ENCODE data around the gene MAP2. TPM values are rescaled to one million over a fixed set of nuclear protein-coding genes. Genes with fewer than 3 reads are reported as not detected.

Gene MAP2
- total and polyA plus RNA-seq, 10 of the 15 experiments (the other 5 are each of a cell fraction or from before 2014, with no cell fraction given), result 0.01 TPM; not detected in 9

DNA sequence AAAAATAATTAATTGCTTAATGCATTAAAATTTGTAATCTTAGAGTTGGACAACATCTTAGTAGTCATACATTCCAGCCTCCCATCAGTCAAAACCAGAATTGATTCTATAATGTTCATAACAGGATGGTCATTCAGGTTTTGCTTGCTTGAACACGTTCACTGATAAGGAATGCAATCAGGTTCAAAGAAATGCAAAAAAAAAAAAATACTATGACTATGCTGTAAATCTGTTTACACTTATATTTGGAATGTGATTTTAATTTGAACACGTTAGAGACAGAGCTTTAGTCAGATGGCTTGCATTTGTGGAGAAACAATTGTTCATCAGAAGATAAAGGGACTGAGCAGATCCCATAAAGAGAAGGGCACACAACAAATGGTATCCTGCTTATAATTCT lies 216.5 kb downstream of the MAP2 start:
- no peak overlapping the region for H3K4me3 ChIP-seq
- no peak overlapping the region for H2AFZ ChIP-seq (ENCODE audit: control insufficient read depth, low read depth, low read length)
- FAIRE-seq (no peak), ATAC-seq (no peak), DNase-seq (ENCODE audit: low read depth, low spot score) (no peak)
- CTCF ChIA-PET, result interaction anchor here (0.6 kb wide), 1 partner anchor 8 kb away, joined by 3 read pairs; no protein-coding TSS in a partner anchor
- H3K27me3 ChIP-seq (replicated peaks in 1 of 2; ENCODE audit: control insufficient read depth in 2 of 2, insufficient read depth in 2 of 2, low read length in 1 of 2), result no peaks in the 10 kb centered on the region
- H3K4me2 ChIP-seq (ENCODE audit: control insufficient read depth, insufficient read depth), result no peak overlapping the region
- POLR2A ChIA-PET, result no interaction called here
- no peaks in the 10 kb centered on the region for H3K36me3 ChIP-seq (ENCODE audit: control insufficient read depth in 2 of 2, insufficient read depth in 2 of 2, low read length in 1 of 2)
- no peak for TF ChIP-seq IKZF1 (conservative IDR thresholded peaks at IDR 0.05)
- no peak for TF ChIP-seq SIX5 (IDR thresholded peaks at IDR 0.05; ENCODE audit: low read depth, low read length, severe bottlenecking)
- no peak for TF ChIP-seq ZNF687 (IDR thresholded peaks at IDR 0.05)
- no peak for TF ChIP-seq CBFB (IDR thresholded peaks at IDR 0.05; ENCODE audit: low read depth)
- TF ChIP-seq ZSCAN29 (IDR thresholded peaks at IDR 0.05), result no peak
- no peak for TF ChIP-seq BACH1 (IDR thresholded peaks at IDR 0.05; ENCODE audit: borderline replicate concordance)
- TF ChIP-seq IKZF2 (IDR thresholded peaks at IDR 0.05), result no peak
- TF ChIP-seq SMC3 (IDR thresholded peaks at IDR 0.05; ENCODE audit: borderline replicate concordance, low read length), result no peak
- no peak for TF ChIP-seq POLR2AphosphoS2 (IDR thresholded peaks at IDR 0.05; ENCODE audit: low read depth, low read length)
- TF ChIP-seq, protein P1, sequence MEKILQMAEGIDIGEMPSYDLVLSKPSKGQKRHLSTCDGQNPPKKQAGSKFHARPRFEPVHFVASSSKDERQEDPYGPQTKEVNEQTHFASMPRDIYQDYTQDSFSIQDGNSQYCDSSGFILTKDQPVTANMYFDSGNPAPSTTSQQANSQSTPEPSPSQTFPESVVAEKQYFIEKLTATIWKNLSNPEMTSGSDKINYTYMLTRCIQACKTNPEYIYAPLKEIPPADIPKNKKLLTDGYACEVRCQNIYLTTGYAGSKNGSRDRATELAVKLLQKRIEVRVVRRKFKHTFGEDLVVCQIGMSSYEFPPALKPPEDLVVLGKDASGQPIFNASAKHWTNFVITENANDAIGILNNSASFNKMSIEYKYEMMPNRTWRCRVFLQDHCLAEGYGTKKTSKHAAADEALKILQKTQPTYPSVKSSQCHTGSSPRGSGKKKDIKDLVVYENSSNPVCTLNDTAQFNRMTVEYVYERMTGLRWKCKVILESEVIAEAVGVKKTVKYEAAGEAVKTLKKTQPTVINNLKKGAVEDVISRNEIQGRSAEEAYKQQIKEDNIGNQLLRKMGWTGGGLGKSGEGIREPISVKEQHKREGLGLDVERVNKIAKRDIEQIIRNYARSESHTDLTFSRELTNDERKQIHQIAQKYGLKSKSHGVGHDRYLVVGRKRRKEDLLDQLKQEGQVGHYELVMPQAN (conservative IDR thresholded peaks at IDR 0.05), result no peak
- TF ChIP-seq POU2F2 (IDR thresholded peaks at IDR 0.05; ENCODE audit: borderline replicate concordance, low read depth, low read length), result no peak
- TF ChIP-seq BCL11A (IDR thresholded peaks at IDR 0.05; ENCODE audit: low read depth, low read length), result no peak
- RAD21 ChIA-PET (ENCODE audit: unreplicated experiment), result no interaction called here
- H4K20me1 ChIP-seq (ENCODE audit: control insufficient read depth, insufficient read depth), result no peaks in the 10 kb centered on the region
- no peak overlapping the region for H3K9ac ChIP-seq (ENCODE audit: control insufficient read depth, insufficient read depth, low read length)
- SMC1A ChIA-PET (ENCODE audit: uncharacterized antibody, unreplicated experiment), result no interaction called here
- no peaks in the 10 kb centered on the region for H3K79me2 ChIP-seq (ENCODE audit: control insufficient read depth, insufficient read depth, low read length)
- H3K27ac ChIP-seq (ENCODE audit: control insufficient read depth, insufficient read depth), result no peak overlapping the region
- intact Hi-C loops (cut with micrococcal nuclease; ENCODE audit: unreplicated experiment), result no loop called here
- BruUV-seq (replicated peaks), result no TSS peak
- in situ Hi-C loops (cut with MboI), result no loop called here
- no peaks in the 10 kb centered on the region for H3K4me1 ChIP-seq (ENCODE audit: control insufficient read depth, insufficient read depth, low read length)
- 0% methylated on average over 2 of the region's 2 CpGs for WGBS (ENCODE audit: insufficient coverage, insufficient replicate concordance, low lambda C conversion rate, missing lambda C conversion rate)
- no peaks in the 10 kb centered on the region for H3K9me3 ChIP-seq (replicated peaks; ENCODE audit: control insufficient read depth, insufficient read depth, low read length)

Measured in GM12878 (cell line).